NCI-H2196 (cell line): ENCODE results near the gene TNC.

Experiments
- DNase-seq: peaks from one replicate; lab custom pipeline; 2025; ENCODE audit not compliant: unreplicated experiment; lab: John Stamatoyannopoulos, UW

Gene TNC

DNA sequence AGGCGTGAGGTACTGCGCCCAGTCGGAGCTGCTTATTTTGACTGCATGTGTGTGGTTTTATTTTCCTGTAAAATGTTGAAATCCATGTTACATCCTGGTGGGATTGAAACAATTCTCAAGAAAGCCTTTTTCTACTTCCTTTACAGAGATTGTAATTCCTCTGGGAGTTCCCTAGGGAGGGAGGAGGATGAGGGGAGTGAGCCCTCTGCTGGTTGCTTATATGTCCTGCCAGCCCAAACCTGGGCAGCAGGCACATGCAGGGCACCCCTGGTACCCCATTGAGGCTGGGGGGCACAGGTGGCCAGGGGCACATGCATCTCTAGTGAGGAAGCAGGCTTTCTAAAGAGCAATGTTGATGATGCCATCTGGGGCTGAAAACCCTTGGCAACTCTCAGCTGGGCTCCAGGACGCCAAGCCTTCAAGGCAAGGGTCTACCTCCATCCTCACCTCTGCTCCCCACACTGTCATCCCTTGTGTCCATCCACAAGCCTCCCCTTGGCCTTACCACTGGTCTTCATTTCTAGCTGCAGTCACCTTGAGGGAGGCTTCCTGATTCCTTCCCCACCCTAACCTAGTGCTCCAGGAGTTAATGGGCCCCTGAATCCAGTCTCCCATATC is 102.8 kb downstream of the TNC start:
- DNase-seq = peak; percentile 46

DNA sequence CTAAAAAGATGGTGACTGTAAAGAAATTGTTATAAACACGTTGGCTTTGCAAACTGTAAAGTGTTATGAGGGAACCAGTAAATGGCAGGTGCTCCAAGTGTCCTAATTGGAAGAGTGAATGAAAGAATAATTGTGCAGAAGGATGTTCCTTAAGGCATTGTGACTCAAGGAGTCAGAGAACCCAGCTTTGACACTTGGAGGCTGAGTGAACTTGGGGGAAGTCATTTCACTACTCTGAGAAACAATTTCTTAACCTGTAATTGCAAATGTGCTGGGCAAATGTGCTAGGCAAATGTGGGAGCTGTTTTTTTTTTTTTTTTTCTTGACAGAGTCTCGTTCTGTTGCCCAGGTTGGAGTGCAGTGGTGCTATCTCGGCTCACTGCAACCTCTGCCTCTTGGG is 103.5 kb downstream of the TNC start:
- DNase-seq = no peak

DNA sequence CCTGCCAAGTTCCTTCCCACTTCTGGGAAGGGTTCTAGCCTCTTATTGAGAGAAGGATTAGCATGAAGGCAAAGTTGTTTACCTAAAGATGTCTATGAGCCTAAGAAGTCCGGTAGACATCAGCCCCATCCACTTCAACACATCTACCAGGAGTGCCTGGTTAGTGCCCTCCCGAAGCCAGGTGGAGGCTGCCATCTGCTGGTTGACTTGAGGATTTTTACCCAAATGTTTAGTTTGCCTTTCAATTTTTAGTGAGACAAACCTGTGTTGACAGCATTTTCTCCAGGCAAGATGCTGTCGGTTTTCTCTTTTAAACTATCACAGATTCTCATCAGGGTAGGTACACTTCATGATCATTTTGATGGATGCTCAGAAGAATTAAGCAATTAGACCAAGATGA is 104.0 kb downstream of the TNC start:
- DNase-seq = peak; percentile 86

DNA sequence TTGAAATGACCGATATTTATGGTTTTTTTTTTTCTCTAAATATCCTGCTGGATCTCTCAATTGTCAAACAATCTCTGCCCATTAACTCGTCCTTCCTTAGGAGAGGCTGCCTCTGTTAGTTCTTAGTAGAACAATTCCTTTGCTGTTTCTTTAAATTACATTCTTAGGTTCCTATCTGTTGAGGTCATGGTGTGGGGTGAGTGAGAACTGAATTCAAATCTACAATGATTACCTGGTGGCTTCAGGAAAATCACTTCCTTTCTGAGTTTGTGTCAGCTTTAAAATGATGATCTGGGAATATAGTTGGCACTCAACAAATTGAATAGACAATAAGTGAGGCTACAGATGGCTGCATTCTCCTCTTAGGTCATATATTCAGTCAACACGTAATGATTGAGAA is 105.5 kb downstream of the TNC start:
- no peak for DNase-seq

DNA sequence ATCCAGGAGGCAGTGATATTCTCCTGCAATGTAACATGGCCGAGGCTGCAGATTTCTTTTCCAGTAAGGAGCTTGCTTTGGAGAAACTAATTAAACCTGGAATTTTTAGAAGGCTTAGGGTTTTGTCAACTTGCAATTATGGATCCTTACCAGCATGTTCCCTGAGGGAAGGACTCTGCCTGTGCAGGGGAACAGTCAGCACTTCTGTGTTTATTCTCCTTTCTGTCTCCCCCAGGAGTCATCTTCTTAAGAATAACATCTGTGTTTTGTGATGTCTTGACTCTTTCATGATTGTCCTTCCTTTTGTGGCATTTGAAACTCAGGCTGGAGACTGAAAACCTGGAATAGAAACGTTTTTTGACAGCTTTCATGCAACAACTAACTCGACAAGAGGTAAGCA is 107.1 kb downstream of the TNC start:
- no peak for DNase-seq

DNA sequence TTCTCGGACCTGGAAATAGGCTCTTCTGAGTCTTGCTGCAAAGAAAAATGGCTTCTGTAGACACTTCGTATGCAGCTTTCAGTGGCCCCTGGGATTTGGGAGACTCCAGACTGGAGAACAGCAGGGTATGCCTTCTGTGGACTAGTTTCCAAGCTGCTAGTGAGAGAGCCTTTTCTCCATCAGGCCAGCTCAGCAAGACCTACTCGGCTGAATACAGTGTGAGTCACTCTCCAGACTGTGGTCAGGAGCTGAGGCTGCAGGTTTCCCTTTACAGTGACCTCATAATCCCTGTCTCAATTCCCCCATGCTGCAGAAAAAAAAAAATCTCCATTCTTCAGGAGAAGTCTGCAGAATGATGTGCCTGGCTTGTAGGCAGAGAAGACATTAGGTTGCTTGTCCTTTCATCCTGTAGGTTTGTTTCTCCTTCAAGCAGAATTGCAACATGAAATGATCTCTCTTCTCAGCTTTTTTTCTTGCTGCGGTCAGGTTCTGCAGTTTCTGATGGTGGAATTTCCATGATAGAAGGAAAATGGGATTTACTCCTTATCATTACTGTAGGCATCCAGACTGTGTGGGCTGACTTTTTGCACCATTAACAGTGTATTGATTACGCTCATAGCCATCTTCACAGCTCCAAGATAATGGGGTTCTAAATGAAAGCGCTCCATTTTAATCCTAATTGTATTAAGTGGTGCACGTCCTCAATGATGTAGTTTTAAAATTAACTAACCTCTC is 109.3 kb downstream of the TNC start:
- peak; percentile 16 for DNase-seq

DNA sequence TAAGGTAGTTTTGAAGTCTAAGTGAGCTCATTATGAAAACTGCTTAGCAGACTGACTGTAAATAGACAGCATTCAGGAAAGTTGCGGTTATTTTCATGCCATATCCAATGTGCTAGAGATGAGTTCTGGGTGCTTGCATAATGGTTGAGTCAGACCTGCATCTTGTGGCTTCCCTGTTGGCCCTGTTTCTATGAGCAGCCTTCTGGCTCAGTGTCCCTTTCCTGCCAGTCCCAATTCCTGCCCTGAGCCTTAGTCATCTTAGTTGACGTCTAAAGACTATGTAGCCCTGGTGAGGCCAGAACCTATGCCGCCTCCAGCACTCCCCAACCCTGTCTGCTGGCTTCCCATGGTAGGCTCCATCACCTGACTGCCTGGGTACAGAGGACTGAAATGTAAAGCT is 111.3 kb downstream of the TNC start:
- no peak for DNase-seq

DNA sequence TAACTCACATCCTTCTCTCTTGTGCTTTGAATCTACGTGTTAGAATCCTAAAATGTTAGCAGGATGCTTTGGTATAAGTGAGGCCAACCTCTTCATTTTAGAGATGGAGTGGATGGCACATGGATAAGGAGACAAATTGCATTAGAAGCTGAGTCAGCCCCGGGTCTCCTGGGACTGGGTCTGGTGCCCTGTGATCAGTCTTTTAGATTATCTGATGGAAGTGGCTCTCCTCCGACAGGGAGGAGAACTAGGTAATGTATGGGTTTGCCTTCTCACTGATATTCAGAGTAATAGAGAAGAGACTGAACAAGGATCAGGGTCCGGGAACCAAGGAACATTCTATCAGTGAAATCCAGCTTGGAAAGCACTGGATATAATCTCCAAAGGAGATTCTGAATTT is 112.6 kb downstream of the TNC start:
- DNase-seq = no peak

DNA sequence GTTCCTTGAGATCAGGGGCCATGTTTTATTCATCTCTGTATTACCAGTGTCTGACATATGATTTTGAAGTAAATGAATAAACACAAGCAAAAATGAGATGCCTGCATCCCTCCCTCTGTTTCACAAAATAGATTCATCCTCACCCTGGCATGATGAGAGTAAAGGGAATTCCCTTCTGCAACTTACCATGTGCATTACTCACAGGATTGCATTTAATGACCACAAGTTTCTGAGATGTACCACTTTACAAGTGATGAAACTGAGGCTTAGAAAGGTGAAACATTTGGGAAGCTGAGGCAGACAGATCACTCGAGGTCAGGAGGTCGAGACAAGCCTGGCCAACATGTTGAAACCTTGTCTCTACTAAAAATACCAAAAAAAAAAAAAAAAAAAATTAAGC is 113.4 kb downstream of the TNC start:
- DNase-seq = no peak

DNA sequence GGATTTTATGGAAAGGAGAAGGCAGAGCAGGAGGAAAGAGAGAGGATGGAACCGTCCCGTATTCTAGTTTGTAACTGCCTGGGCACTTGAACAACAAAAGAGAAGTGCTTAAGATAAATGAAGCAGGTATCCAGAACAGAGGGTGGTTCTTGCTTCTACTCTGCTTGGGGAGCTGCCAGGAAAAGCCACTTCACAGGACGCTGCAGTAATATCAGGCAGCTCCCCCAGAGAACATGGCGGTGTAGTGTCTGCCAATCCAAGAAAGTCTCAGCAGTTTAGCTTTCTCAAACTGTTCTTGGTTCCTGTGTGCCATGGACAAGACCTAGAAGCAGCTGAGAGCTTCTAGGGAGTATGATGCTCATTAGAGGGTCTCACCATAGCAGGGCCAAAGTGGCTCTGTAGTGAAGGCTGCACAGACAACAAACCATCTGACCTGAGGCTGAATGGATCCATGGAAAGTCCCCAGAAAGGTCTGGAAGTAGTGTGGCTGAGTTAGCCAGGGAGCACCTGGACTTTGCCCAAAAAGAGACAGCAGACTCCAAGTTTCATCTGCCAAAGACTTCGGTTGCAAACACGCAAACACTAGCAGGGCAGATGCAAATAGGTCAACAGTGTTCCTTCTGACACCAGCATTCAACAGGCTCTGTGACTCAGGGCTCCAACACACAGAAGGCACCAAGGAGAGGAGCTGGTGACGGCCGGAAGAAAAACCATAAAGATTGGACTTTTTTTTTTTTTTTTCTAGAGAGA is 115.4 kb downstream of the TNC start:
- DNase-seq = peak; percentile 36

DNA sequence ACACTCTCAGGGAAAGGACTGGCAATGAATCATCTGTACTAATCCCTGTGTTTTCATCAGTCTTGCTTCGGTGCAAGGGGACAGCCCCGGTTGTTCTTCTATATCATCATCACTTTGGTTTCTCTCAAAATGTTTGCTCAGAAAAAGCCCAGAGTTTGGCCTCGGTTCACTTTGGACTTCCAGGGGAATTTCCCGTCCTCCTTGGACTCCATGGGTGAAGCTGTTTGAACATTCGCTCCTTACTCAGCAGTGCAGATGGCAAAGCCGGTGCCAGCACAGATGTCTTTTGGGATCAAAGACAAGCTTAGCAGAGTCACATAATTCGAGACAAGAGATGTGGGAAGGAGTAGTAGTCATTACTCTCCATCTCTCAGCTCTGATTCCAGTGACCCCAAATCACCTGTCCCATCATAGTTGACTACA is 117.7 kb downstream of the TNC start:
- no peak for DNase-seq

DNA sequence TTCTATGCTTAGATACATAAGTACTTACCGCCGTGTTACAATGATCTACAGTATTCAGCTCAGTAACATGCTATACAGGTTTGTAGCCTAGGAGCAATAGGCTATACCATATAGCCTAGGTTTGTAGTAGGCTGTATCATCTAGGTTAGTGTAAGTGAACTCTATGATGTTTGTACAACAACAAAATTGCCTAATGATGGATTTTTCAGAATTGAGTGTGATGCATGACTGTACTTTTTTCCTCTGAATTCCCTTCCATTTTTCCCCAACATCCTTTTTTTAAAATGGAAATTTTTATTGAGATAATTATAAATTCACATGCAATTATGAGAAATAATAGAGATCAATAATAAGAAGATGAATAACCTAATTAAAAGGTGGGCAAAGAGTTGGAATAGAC is 119.6 kb downstream of the TNC start:
- no peak for DNase-seq

DNA sequence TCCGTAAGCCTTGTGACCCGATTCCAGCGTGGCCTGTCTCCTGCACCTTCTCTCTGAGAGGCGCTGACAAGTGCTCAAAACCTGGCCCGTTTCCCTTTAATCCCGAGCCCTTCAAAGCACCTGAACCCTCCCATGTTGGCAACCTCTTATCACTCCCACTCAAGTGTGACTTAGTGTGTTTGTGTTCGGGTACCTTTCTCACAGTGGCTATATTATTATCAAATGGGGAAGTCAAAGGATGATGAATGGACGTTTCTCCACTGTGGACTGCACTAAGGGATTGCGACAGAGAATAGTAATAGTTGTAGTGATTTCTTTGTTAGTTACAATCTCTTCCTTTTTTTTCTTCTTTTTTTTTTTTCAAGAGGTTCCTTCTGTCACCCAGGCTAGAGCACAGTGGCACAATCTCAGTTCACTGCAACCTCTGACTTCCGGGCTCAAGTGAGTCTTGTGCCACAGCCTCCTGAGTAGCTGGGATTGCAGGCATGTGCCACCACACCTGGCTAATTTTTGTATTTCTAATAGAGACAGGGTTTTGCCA is 122.2 kb downstream of the TNC start:
- no peak for DNase-seq

DNA sequence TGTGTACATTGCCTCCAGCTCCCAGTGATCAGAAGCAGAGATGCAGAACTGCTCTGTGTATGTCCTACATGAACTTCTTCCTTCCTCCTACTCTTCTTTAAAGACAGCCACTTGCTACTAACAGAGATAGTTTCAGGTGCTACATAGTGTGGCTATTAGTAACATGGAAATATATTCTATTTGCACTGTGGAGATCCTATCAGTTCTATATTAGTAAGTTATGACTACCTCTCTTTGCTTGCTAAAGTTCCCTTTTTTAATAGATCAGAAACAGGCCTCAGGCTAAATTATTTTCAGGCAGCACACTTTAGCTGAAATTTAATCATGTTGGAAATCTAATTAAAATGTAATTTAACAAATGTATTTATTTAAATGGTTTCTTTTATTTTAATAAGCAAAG is 123.2 kb downstream of the TNC start:
- DNase-seq = no peak

DNA sequence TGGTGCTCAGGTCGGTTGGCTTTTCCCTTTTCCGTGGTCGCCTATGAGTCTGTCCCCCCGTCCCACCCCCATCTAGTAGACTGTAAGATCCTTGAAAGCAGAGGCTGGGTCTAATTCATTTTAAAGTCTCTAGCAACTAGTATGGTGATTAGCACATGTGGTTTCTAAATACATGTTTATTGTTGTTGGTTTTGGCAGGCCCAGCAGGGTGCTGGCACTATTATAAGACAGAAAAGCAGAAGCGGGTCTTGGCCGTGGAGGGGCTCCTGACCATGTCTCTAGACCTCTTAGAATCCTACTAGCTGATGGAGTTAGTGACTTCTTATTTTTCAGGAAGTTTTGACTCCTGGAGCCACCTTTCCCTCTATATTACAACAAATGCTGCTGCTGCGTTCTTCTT is 126.1 kb downstream of the TNC start:
- DNase-seq = no peak

DNA sequence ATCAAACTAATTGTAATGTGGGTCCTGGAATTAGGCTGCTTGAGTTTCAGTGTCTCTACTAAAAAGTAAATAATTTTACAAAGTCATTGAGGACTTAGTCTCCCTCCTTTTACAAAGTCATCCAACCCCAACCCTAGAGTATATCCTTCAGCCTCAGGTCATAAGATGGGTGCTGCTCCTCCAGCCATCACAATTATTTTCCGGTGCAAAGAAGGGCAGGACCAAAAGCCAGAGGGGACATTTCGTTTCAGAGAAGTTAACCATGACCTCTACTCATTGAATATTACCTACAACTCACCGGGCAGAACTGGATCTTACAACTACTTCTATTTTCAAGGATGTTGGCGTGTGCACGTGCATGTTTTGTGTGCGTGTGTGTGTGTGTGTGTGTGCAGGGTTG is 127.1 kb downstream of the TNC start:
- DNase-seq = no peak

DNA sequence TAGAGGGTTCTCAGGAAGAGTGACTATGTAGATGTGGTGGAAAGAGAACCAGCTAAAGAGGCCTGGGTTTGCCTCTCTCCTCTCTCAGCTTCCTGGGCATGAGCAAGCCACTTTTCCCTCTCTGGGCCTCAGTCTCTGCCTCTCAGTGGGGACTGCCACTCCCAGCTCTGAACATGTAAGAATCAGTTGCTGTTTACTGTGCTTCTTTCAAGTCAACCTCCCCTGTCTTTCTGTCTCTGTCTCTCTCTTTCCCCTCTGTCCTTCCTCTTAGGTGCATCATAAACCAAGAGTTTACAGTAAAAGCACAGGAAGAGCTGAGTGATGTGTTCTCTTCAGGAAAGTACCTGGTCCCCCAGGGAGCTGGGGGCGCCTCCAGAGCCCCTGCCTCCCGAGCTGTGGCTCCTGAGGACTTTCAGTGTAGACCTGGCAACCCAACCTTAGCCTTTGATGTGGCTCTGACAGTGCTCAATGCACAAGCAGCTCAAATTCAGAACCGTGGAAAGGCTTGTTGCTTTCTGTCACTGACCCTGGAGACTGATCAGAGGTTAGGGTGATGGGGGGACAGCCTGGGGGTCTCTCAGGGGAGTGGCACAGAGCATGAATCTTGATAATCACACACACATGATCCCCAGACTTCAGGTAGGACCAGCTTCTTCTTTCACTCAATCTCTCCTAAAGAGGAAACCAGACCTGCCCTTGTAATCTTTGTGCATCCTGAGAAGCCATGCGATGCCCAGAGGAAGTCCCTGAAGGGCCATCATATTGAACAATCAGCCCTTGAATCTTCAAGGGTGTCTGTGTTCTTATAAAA is 128.2 kb downstream of the TNC start:
- DNase-seq = no peak

DNA sequence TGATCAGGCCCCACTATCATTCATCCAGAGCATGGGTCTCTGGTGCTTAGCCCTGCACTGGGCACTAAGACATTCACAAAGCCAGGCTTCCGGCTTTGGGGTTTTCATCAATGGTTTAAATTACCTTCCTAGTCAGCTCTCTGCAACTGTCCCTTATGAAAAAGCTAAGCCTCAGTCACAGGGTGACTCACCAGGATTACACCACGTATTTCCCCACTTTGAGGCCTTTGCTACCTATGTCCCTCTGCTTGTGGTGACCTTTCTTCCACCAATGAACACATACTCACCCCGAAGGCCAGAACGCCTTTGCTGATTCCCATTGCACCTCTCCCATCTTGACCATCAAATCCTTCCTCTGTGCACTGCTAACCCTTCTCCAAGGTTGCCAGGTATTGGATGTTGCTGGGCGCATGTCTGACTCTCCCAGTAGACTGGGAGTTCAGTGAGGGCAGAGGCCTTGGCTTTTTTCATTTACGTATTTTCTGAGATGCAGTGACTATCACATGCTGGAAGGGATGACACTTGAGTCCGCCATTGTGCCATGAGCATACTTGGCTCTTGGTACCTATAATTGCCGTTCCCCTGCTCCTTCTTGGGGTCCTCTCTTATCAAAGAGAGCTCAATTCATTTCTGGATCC is 128.9 kb downstream of the TNC start:
- no peak for DNase-seq

DNA sequence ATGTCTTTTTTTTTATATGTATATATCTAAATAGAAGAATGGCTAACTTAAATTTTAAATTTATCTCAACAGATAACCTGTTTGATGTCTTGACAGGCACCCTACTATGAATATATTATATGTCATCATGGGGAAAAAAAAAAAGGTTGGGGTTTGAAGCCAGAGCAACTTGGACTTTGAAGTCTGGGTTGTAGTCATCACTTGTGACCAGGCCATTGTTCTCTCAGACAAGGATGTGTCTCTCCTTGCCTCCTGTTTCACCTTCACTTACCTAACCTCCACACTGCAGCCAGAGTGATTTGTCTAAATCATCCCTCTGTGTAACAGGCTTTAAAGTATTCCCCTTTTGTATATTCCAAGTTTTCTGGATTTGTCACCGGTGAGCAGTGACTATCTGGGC is 130.8 kb downstream of the TNC start:
- no peak for DNase-seq

DNA sequence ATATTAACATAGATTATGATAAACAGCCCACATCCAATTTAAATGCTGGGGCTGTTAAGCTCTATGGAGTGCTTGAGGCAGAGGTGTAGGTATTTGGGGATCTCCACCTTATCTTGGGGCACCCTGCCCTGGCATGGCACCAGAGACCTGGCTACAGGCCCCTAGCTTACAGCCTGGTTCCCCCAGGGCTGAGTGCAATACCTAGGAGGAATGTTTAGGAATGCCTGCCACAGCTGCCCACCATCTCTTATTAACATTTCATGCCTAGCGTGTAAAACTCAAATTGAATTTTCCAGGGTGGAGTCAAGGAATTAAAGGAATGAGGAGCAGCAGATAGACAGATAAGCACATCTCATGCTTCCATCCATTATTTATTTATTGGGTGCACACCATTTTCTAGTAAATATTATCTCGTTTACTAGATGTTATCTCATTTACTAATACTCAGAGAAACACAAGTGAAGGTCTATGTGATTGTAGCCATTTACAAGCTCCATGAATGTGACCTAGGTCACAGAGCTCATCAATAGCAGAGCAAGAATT is 131.9 kb downstream of the TNC start:
- no peak for DNase-seq
